ENCODE measurements around the gene MAPK4.

MAPK4 gene

DNA sequence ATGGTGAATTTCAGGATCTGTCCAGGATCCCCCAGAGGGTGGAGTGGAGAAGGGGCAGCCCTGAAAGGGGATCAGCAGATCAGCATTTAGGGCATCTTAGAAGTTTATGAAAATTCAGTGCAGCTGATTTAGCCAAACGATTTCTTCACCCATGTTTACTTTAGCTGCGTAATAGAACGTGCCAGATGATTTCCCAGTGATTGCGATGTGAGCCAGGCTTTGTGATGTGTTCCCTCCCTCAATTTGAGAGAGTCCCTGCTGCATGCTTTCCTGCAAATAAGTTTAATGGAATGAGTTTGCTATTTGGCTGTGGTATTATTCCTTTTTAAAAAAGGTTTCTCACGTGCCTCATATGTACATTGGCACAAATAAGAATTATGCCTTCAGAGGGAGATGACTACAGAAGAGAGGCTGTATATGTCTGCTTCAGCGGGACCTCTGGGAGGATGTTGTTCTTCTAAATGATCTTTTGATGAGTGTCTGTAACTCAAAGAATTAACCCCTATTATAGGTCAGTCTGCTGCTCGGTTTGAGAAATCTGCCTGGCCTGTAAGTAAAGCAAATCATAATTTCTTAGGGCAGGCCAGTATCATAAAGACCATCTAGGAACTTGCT lies 148.1 kb downstream of the MAPK4 start:
- TF ChIP-seq, protein P1, sequence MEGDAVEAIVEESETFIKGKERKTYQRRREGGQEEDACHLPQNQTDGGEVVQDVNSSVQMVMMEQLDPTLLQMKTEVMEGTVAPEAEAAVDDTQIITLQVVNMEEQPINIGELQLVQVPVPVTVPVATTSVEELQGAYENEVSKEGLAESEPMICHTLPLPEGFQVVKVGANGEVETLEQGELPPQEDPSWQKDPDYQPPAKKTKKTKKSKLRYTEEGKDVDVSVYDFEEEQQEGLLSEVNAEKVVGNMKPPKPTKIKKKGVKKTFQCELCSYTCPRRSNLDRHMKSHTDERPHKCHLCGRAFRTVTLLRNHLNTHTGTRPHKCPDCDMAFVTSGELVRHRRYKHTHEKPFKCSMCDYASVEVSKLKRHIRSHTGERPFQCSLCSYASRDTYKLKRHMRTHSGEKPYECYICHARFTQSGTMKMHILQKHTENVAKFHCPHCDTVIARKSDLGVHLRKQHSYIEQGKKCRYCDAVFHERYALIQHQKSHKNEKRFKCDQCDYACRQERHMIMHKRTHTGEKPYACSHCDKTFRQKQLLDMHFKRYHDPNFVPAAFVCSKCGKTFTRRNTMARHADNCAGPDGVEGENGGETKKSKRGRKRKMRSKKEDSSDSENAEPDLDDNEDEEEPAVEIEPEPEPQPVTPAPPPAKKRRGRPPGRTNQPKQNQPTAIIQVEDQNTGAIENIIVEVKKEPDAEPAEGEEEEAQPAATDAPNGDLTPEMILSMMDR (IDR thresholded peaks at IDR 0.05; ENCODE audit: insufficient read depth, missing control alignments), result no peak
- no peak for FAIRE-seq
- no peak for DNase-seq (ENCODE audit: insufficient read length, low spot score)

DNA sequence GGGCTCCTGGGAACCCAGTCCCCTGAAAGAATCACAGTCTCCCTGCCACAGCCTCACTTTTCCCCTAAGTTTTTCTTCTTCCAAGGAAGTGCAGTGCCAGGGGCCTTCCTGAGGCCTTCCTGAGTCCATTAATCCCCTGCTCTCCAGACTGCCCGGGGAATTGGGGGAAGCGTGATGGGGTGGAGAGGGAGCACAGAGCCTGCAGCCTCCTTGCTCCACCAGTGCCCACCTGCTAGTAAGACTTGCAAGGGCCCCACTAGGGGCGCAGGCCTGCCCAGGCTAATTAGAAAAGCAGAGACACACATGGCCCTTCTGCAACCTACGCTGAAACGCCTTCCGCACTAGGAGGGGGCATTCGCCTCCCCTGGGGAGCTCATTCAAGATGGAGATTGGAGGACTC lies 149.3 kb downstream of the MAPK4 start:
- DNase-seq (ENCODE audit: insufficient read length, low spot score), result no peak
- no peak for FAIRE-seq
- TF ChIP-seq, protein P1 (IDR thresholded peaks at IDR 0.05; ENCODE audit: insufficient read depth, missing control alignments), result peak; percentile 13

DNA sequence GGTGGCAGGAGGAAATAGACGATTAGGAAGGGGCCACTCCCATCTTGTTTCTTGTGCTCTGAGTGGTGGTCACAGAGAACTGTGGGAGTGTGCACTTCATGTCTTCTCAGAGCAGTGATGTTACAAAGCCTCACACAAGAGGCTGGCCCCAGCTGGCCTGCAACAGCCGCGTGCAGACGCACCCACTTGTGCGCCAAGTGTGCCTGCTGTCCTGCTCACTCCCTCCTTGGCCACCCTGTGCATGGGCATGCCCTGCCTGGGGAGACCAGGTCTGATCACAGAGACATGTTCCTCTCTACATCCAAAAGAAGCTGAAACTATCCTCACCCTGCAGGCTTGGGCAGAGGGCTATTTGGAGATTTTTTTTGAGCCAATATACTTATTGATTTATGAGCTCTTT lies 151.5 kb downstream of the MAPK4 start:
- FAIRE-seq (no peak), DNase-seq (ENCODE audit: insufficient read length, low spot score) (no peak)
- TF ChIP-seq, protein P1 (IDR thresholded peaks at IDR 0.05; ENCODE audit: insufficient read depth, missing control alignments), result no peak

DNA sequence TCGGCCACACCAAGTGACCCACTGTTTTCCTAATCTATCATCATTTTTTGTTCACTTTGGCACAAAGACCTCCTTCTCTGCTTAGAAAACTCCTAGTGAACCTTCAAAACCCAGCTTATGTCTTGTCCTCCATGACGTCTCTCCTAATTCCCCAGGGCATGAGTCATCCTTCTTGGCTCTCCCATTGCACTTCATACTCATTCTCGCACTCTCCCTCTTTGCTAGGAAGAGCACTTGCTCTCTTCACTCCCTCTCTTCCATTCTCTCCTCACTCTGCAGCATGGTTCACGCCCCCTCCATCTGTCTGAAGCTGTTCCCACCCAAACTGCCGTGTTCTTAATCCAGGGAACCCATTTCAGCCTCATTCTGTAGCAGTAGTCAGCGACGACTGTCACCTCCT lies 156.0 kb downstream of the MAPK4 start:
- TF ChIP-seq, protein P1 (IDR thresholded peaks at IDR 0.05; ENCODE audit: insufficient read depth, missing control alignments), result no peak
- FAIRE-seq, result no peak
- DNase-seq (ENCODE audit: insufficient read length, low spot score), result no peak

DNA sequence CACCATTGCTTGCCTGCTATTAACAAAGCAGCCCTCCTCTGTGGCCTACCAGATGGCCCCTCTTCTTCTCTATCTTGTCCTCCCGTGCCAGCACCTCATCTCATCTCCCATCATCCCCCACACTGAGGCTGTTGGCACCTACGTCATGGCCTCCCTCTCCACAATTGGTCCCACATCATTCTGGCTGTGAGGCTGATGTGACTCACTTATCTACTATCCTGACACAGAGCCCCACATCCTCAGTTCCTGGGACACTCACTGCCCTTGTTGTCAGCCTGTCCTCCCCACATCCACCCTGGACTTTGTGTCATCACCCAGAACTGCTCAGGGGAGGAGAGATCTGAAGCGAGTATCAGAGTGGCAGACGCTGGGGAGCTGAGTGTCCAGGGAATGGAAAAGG lies 157.0 kb downstream of the MAPK4 start:
- TF ChIP-seq, protein P1 (IDR thresholded peaks at IDR 0.05; ENCODE audit: insufficient read depth, missing control alignments), result no peak
- DNase-seq (ENCODE audit: insufficient read length, low spot score) (no peak), FAIRE-seq (no peak)

DNA sequence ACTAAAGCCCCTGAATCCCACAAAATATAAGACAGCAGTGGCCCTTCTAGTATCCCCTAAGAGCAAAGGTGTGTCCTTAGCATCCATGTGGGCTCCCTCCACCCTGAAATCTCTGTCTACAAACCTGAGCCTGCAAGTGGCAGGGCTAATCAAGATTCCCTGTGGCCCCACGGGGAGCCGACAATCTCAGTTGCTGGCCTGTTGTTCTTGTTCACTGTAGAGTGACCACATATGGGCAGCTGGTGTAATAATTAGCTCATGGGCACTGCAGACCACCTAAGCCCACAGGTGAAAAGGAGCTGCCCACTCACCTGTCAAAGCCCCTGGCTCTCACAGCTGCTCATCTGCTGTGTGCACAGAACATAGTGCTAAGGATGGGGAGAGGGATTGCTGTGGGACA lies 157.7 kb downstream of the MAPK4 start:
- TF ChIP-seq, protein P1 (IDR thresholded peaks at IDR 0.05; ENCODE audit: insufficient read depth, missing control alignments), result no peak
- DNase-seq (ENCODE audit: insufficient read length, low spot score), result no peak
- FAIRE-seq, result no peak

DNA sequence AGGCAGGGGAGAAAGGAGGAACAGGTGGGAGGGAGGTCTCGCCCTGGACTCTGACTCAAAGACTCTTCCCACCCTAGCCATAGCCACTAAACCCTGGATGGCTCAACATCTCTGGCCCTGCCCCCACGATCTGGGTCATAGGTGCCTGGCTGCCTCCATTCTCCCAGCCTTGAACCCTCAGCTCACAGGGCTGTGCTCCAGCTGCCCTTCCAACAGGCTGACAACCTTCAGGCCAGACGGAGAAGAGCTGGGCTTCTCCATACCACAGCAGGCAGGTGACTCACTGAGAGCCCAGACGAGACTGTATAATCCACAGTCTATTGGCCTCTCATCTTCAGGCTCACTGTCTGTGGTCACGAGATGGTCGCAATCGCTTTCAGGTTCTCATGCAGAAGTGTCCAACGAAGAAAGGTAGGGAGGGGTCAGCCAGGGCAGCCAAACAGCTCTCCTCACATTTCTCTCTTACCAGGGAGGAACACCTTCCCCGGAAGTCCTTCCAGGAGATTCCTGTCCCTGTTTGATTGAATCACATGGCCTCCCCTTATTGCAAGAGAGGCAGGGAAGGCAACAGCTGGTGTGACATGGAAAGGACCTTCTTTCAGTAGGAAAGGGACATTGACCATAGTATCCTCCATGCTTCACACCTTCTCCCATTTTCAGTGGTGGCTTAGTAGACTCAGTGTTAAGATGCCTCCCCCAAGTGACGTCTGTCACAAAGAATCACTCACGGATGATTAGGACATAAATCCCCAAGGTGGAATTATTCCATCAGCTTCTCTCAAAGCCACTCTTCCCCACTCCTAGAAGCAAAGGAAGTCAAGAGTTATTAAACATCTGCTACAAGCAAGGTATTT lies 159.8 kb downstream of the MAPK4 start:
- no peak for FAIRE-seq
- TF ChIP-seq, protein P1 (IDR thresholded peaks at IDR 0.05; ENCODE audit: insufficient read depth, missing control alignments), result no peak
- no peak for DNase-seq (ENCODE audit: insufficient read length, low spot score)

All from D721Med (cell line).